ENCODE measurements around the gene LAMA2.

The LAMA2 gene

DNA sequence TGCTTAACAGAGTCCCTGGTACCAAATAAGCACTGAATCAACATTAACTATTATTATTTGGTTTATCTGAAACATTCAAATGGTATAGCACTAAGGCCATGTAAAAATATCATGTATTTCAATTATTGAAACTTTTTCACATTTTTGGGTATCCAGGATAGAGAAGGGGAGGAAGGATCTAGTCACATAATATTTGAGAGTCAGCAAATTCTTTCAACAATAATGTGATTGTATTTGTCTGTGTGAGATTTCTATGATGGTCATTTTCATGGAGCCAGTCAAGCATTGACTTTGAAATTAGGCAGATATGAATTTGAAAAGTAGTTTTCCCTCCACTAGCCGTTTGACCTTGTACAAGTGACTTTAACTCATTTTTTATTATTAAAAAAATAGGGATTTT lies 67.9 kb downstream of the LAMA2 start:
- TF ChIP-seq POLR2A (IDR thresholded peaks at IDR 0.05; ENCODE audit: low read length) (no peak), GATA1 (IDR thresholded peaks at IDR 0.05; ENCODE audit: low read depth, low read length) (no peak)
- no peak for DNase-seq

DNA sequence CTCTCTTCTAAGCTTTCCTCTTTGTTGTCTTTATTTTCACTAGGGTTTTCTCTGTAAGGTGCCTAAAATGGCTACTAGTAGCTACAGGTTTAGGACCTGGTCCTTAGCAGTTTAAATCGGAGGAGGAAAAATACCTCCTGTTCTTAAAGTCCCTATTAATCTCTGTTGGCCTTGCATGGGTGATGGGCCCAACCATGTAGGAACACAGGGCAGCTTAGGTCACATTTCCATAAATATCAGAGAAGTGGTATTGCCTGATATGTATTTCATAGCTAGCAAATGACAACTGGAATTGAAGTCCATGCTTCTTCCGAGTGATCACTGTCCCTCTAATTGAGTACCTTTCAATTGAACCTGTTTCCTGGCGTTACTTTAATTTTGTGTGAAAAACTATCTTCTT lies 70.0 kb downstream of the LAMA2 start:
- TF ChIP-seq POLR2A (IDR thresholded peaks at IDR 0.05; ENCODE audit: low read length), result no peak
- TF ChIP-seq GATA1 (IDR thresholded peaks at IDR 0.05; ENCODE audit: low read depth, low read length), result no peak
- no peak for DNase-seq

DNA sequence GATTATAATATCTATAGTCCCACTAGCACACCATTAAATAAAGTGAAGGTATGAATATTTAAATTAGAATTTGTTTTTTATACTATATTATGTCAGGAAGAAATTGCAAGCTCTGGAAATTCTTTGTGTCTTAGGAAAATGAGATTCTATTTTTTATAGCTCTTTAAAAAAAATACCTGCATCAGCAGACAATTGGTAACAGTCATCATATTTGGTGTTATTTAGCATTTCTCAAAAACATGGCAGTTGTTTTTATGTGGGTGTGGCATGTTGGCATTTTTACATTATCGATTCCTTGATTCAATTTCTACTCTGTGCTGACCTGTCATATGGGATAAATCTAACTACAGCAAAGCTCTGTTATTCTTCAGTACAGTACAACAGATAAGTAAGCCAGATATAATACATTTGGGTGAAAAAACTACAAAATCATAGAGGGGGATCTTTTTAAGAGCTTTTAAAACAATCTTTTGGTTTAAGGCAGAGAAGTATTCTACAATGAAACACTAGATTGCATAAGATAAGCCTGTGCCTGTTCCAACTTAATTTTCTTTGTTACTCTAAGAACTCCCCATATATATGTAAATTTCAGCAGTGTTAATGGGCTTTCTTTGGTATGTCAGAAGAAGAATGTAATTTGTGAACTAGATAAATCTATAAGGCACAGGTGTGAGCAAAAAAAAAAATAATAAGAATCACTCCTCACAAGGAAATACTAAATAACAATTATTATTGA lies 71.5 kb downstream of the LAMA2 start:
- DNase-seq, result no peak
- TF ChIP-seq POLR2A (IDR thresholded peaks at IDR 0.05; ENCODE audit: low read length), result no peak
- no peak for TF ChIP-seq GATA1 (IDR thresholded peaks at IDR 0.05; ENCODE audit: low read depth, low read length)

DNA sequence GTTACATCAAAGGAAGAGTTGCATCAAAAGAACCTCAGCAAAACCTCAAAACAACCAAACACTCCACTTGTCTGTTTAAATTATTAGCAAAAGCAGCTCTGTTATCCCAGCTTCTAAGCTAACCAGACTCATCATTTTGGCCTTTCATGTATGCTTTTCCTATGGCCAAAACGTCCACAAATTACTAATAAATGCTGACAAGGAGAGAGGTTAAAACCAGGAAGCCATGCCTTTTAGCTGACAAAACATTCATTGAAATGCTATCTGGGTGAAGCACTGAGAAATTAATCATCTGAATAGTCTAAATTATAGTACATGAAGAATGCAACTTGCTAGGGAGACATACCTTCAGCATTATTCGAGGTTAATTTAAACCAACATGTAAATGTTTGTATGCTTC lies 80.6 kb downstream of the LAMA2 start:
- no peak for TF ChIP-seq POLR2A (IDR thresholded peaks at IDR 0.05; ENCODE audit: low read length)
- TF ChIP-seq GATA1 (IDR thresholded peaks at IDR 0.05; ENCODE audit: low read depth, low read length), result no peak
- no peak for DNase-seq

DNA sequence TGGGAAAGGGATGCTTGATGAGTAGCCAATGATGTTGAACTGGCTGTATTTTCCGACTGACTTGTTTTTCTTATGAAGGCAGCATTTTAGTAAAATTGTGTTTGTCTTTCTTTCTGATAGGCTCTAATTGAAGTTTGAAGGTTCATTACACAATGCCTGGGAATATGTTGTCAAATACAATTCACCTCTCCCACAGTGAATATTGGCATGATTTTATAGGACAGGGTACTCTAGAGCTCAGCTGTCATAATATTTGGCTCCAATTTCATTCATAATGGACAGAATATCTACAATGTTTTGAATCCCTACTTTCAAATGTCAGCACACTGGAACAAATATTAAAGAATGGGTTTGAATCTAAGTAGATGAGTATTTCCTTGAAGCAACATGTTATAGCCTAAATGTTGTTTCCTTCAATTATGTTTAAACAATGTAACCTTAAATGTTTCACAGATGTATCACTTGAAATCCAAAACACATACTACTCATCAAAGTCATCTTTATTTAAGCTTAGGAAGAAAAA lies 81.4 kb downstream of the LAMA2 start:
- TF ChIP-seq POLR2A (IDR thresholded peaks at IDR 0.05; ENCODE audit: low read length) (no peak), GATA1 (IDR thresholded peaks at IDR 0.05; ENCODE audit: low read depth, low read length) (no peak)
- no peak for DNase-seq

DNA sequence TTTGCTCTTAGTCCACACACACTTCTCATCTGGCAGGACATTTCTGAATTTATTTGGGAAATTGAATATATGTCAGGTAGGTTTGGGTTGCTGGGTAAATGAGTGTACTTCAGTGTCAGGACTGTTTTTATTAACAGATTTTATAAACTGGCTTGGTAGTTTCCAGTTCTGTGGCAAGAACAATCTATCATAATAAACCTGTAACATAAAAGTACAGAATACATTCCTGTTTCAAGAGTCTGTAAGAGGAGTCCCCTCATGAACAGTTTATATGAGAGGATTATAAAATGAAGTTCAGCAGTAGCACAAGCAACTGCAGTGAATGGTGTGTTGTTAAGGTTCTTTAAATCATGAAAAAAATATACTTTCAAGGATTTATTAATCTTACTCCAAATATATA lies 81.8 kb downstream of the LAMA2 start:
- TF ChIP-seq POLR2A (IDR thresholded peaks at IDR 0.05; ENCODE audit: low read length) (no peak), GATA1 (IDR thresholded peaks at IDR 0.05; ENCODE audit: low read depth, low read length) (no peak)
- no peak for DNase-seq

DNA sequence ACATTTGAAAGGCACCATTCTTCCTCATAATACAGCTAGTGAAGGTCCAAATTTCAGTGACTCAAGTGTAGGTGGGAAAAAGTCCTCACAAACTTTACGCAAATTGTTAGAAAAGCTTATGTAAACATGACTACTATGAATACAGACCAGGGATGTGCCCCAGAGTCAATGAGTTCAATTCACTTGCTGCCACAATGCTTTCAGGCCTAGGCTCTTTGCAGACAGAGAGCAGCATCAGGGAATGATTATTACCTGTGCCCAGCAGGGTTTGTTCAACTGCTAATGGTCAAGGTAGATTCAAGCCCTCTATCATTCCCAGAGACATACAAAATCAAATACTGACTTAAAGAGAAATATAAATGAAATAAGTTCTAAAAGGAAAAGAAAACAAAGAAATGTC lies 84.0 kb downstream of the LAMA2 start:
- no peak for DNase-seq
- TF ChIP-seq GATA1 (IDR thresholded peaks at IDR 0.05; ENCODE audit: low read depth, low read length), result no peak
- no peak for TF ChIP-seq POLR2A (IDR thresholded peaks at IDR 0.05; ENCODE audit: low read length)

DNA sequence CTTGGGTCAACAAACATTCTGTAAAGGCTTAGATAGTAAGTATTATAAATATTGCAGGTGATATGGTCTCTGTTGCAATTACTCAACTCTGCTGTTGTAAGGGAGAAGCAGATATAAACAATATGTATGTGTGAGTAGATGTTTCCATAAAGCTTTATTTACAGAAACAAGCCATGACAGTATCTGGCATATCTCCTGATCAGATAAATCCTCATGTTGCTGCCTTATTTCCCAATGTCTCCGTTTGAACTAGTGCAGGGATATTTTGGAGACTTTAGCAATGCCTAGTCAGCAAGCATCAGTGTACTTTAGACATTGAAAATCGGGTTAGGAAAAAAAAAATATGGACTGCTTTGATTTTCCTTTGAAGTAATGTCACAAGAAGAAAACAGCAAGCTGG lies 96.1 kb downstream of the LAMA2 start:
- TF ChIP-seq POLR2A (IDR thresholded peaks at IDR 0.05; ENCODE audit: low read length), result no peak
- no peak for TF ChIP-seq GATA1 (IDR thresholded peaks at IDR 0.05; ENCODE audit: low read depth, low read length)
- no peak for DNase-seq

DNA sequence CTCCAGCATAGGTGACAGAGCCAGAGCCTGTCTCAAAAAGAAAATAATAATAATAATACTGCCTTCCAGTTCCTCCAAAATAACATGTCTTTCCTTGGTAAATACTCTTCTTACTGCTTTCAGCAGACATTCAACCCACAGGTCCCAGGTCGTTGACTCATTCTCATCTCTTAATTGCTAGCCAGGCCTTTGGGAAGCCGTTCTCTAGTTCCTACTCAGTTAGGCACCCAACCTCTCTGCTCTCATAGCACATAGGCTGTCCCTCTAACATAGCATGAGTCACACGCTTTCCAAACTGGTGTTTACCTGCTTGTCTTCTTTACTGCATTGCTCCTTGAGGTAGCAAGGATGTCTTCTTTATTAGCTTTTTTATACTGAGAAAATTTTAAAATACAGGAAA lies 98.8 kb downstream of the LAMA2 start:
- TF ChIP-seq GATA1 (IDR thresholded peaks at IDR 0.05; ENCODE audit: low read depth, low read length), result no peak
- no peak for TF ChIP-seq POLR2A (IDR thresholded peaks at IDR 0.05; ENCODE audit: low read length)
- DNase-seq, result no peak

DNA sequence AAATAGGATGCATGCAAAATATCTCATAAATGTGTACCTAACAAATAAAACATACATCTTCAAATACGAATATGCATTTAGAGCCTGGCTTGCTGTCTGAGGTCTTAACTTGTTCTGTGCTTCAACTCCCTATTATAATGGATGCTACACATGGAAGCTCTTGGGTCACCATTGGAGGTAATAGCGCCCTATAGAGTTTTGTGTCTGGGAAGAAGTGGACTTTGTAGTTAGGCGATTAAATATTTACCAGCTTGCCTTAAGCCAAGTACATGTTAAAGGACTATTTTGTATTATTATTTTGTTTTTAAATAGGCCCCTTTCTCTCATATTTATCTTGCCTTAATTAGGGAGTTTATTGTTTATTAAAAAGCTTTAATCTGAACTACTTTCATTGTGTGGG lies 107.4 kb downstream of the LAMA2 start:
- DNase-seq, result no peak
- TF ChIP-seq GATA1 (IDR thresholded peaks at IDR 0.05; ENCODE audit: low read depth, low read length) (no peak), POLR2A (IDR thresholded peaks at IDR 0.05; ENCODE audit: low read length) (no peak)

DNA sequence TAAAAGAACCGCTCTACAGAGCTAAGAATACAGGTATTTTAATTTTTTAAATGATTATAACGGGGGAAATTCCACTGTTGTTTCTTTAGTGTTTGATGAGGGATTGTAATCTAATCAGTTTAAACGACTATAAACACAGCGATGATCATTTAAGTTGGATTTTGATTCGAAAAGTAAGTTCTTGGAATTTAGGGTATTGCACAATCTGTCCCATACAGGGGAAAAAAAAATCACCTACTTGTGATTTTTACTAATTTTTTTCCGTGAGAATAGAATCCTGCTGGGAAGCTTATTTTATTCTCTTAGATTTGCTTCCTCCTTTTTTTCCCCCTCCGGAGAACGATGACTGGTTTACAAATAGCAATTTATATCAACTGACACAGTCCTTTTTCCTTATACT lies 108.0 kb downstream of the LAMA2 start:
- no peak for DNase-seq
- no peak for TF ChIP-seq POLR2A (IDR thresholded peaks at IDR 0.05; ENCODE audit: low read length)
- no peak for TF ChIP-seq GATA1 (IDR thresholded peaks at IDR 0.05; ENCODE audit: low read depth, low read length)

DNA sequence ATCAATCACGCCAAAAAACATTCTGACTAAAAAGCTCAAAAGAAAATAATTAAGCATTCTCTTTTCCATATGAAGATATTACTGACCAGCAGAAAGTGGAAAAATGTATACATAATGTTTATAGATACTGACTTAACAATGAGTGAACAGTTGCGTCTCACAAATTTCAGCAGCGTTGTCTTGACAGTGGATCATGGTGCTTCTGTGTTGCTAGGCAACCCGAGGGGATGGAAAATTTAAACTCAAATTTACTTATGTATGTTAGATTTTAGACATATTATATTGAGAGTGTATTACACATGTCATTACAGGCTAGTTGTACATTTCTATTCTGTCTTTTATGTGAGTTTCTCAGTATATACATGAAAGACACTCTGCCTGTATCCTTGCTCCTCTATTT lies 110.2 kb downstream of the LAMA2 start:
- no peak for DNase-seq
- TF ChIP-seq POLR2A (IDR thresholded peaks at IDR 0.05; ENCODE audit: low read length), result no peak
- no peak for TF ChIP-seq GATA1 (IDR thresholded peaks at IDR 0.05; ENCODE audit: low read depth, low read length)

DNA sequence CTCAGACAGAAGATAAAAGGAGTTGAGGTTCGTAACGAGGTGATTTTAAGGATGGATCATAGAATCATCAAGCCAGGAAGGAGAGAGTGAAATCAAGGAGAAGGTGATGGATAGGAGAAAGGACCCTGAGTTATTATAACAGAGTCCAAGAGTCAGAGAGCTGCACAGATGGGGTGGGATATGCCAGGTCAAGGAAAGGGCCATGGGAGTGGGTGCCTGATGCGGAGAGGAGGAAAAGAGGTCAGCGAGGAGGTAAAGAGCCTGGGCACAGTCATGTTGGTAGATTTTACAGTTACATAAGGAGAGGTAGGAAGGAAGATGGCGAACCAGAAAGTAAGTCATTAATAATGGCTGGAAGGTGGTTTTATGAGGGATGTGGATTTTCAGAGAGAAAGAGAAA lies 114.9 kb downstream of the LAMA2 start:
- no peak for DNase-seq
- TF ChIP-seq GATA1 (IDR thresholded peaks at IDR 0.05; ENCODE audit: low read depth, low read length) (no peak), POLR2A (IDR thresholded peaks at IDR 0.05; ENCODE audit: low read length) (no peak)

DNA sequence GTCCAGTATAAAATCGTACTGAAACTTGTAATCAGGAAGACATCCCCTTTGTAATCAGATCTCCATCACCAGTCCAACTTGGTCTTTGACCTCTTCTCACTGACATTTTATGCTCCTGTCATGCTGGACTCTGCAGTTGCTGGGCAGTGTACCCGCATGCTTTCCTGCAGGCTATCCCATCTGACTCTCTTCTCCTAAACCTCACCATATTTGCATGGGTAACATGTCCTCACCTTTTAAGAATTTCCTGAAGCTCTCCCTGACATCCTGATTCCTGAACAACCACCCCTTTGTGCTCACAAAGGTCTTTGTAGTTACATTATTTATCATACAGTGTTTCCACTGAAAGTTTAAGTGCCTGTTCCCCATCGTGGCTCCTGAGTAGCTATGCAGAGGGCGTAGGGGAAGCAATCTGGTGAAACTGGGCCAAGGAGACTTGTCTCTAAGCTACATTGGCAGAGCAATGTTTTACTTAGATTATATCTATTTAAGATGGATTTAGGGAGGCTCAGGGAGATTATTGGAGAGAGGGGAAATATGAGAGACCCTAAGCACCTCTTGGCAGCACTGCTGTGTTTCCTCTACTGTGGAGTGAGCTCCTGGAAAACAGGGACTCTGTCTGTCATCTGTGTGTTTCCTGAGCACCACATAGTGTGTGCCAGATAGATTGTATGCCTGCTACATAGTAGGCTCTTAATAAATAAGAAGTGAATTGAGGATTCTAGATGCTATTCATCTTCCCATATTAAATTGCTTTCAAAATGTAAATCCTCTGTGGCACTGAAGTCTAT lies 124.0 kb downstream of the LAMA2 start:
- DNase-seq, result no peak
- TF ChIP-seq POLR2A (IDR thresholded peaks at IDR 0.05; ENCODE audit: low read length), result no peak

Data from erythroblast (primary cell).